ENCODE data around the gene WASF2. TPM values are rescaled to one million over a fixed set of nuclear protein-coding genes. Genes with fewer than 3 reads are reported as not detected.

The WASF2 gene
- total RNA-seq, 2 experiments from 2014 or later, result 108 to 111 TPM

GRCh38 chr1:27487966-27488884 is 1.7 kb downstream of the WASF2 start:
- intact Hi-C loops (cut with micrococcal nuclease), result loop anchor here (5.0 kb wide), 1 partner anchor 34 kb away; no protein-coding TSS in a partner anchor
- ATAC-seq (no peak), DNase-seq (peak; percentile 28)
- ChIA-PET CTCF (interaction anchor here (0.9 to 1.6 kb wide), 11 partner anchors 12 to 181 kb away, joined by 3 to 7 read pairs (median 3); no protein-coding TSS in a partner anchor), POLR2A (interaction anchor here (0.8 to 1.0 kb wide), 2 partner anchors 33 to 409 kb away, joined by 3 read pairs; no protein-coding TSS in a partner anchor)
- Mint-ChIP-seq H3K27me3 (no peaks in the 10 kb centered on the region), H3K27ac (peak overlapping the region; percentile 100), H3K36me3 (ENCODE audit: low read depth) (peaks cover 10% of the 10 kb centered on the region), H3K4me1 (ENCODE audit: low read depth) (peaks cover 37% of the 10 kb centered on the region), H3K9me3 (no peaks in the 10 kb centered on the region), H3K4me3 (peak overlapping the region; percentile 99)
- no peak for TF ChIP-seq CTCF (IDR thresholded peaks at IDR 0.05)

- H3K9me3 Mint-ChIP-seq, result no peaks in the 10 kb centered on the region
- peaks cover 36% of the 10 kb centered on the region for H3K4me1 Mint-ChIP-seq (ENCODE audit: low read depth)
- H3K4me3 Mint-ChIP-seq, result no peak overlapping the region
- ChIA-PET CTCF (no interaction called here), POLR2A (no interaction called here)
- H3K27me3 Mint-ChIP-seq, result no peaks in the 10 kb centered on the region
- H3K27ac Mint-ChIP-seq, result no peak overlapping the region
- peaks cover 16% of the 10 kb centered on the region for H3K36me3 Mint-ChIP-seq (ENCODE audit: low read depth)
- intact Hi-C loops (cut with micrococcal nuclease), result loop anchor here (5.0 kb wide), 1 partner anchor 37 kb away; no protein-coding TSS in a partner anchor
- TF ChIP-seq CTCF (IDR thresholded peaks at IDR 0.05), result no peak
- ATAC-seq (no peak), DNase-seq (no peak)
These were observed 4.6 kb downstream of the WASF2 start for GRCh38 chr1:27485363-27485762.

DNA sequence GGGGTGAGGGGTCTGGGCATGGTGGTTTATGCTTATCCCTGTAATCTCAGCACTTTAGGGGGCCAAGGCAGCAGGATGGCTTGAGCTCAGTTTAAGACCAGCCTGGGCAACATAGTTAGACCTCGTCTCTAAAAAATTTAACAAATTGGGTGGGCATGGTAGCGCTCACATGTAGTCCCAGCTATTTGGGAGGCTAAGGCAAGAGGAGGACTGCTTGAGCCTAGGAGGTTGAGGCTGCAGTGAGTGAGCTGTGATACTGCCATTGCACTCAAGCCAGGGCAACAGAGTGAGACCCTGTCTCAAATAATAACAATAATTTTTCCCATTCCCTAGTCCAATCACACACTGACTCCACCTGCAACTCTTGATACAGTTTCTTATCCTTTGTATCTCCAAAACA is 6.3 kb downstream of the WASF2 start:
- Mint-ChIP-seq H3K9me3 (no peaks in the 10 kb centered on the region), H3K4me3 (no peak overlapping the region), H3K27ac (no peak overlapping the region), H3K4me1 (ENCODE audit: low read depth) (peaks cover 41% of the 10 kb centered on the region), H3K36me3 (ENCODE audit: low read depth) (peaks cover 19% of the 10 kb centered on the region), H3K27me3 (no peaks in the 10 kb centered on the region)
- ATAC-seq, result no peak
- TF ChIP-seq CTCF (IDR thresholded peaks at IDR 0.05), result no peak
- ChIA-PET POLR2A (interaction anchor here (1.0 to 1.4 kb wide), 4 partner anchors 15 to 81 kb away, joined by 3 to 8 read pairs (median 4); no protein-coding TSS in a partner anchor), CTCF (interaction anchor here (0.7 to 2.5 kb wide), 2 partner anchors 53 to 68 kb away, joined by 3 to 9 read pairs; no protein-coding TSS in a partner anchor)
- intact Hi-C loops (cut with micrococcal nuclease), result loop anchor here (5.0 kb wide), 1 partner anchor 66 kb away; no protein-coding TSS in a partner anchor
- no peak for DNase-seq

GRCh38 chr1:27481994-27482620 is 7.9 kb downstream of the WASF2 start:
- intact Hi-C loops (cut with micrococcal nuclease), result loop anchor here (5.0 kb wide), 1 partner anchor 65 kb away; no protein-coding TSS in a partner anchor
- H3K4me1 Mint-ChIP-seq (ENCODE audit: low read depth), result peaks cover 40% of the 10 kb centered on the region
- H3K27me3 Mint-ChIP-seq, result no peaks in the 10 kb centered on the region
- H3K36me3 Mint-ChIP-seq (ENCODE audit: low read depth), result peaks cover 22% of the 10 kb centered on the region
- peak overlapping the region; percentile 56 for H3K27ac Mint-ChIP-seq
- TF ChIP-seq CTCF (IDR thresholded peaks at IDR 0.05), result no peak
- ChIA-PET POLR2A (interaction anchor here (0.6 to 3.6 kb wide), 7 partner anchors 9 to 290 kb away, joined by 3 to 12 read pairs (median 4); partner anchors contain the start of gene WASF2), CTCF (interaction anchor here (0.7 to 2.5 kb wide), 9 partner anchors 10 to 187 kb away, joined by 3 to 9 read pairs (median 3); no protein-coding TSS in a partner anchor)
- DNase-seq, result no peak
- H3K4me3 Mint-ChIP-seq, result no peak overlapping the region
- no peaks in the 10 kb centered on the region for H3K9me3 Mint-ChIP-seq
- ATAC-seq, result peak; percentile 74

Data from activated CD8-positive, alpha-beta T cell treated with anti-CD3 and anti-CD28 coated beads for 36 hours (primary cell).